ENCODE data around the gene HEATR5B.
A peak's percentile ranks its signal among the peaks of the same experiment; 100 is the strongest.

HEATR5B gene
- 94.9 to 151 (median 135) reads per million in 4 experiments for total RNA-seq

- DNase-seq: peak; percentile 90
These were observed at the start of gene HEATR5B, which contains the start of gene GPATCH11 for GRCh38 chr2:37083873-37084794. TSS of gene HEATR5B (minus strand) at chr2:37084372. CDS start at chr2:37083414, 958 bp downstream. TSS of gene GPATCH11 (plus strand) at chr2:37084518. CDS start at chr2:37088382, 3,864 bp downstream.

- DNase-seq: no peak
These were observed 48.7 kb upstream of the HEATR5B start for GRCh38 chr2:37132914-37133313.

- no peak for DNase-seq
These were observed 41.2 kb upstream of the HEATR5B start for GRCh38 chr2:37125416-37125815.

GRCh38 chr2:37119157-37119556, 35.0 kb upstream of the HEATR5B start:
- no peak for DNase-seq

GRCh38 chr2:37117566-37117965, 33.4 kb upstream of the HEATR5B start:
- DNase-seq: no peak

GRCh38 chr2:37111958-37112357, 27.8 kb upstream of the HEATR5B start:
- no peak for DNase-seq

GRCh38 chr2:37110306-37111212, 26.4 kb upstream of the HEATR5B start:
- no peak for DNase-seq

GRCh38 chr2:37109523-37109922, 25.4 kb upstream of the HEATR5B start:
- no peak for DNase-seq

GRCh38 chr2:37105150-37105549, 21.0 kb upstream of the HEATR5B start:
- no peak for DNase-seq

- DNase-seq: no peak
These were observed 20.0 kb upstream of the HEATR5B start for GRCh38 chr2:37104178-37104577.

GRCh38 chr2:37102588-37102987, 18.4 kb upstream of the HEATR5B start:
- DNase-seq: no peak

GRCh38 chr2:37100054-37100453, 15.9 kb upstream of the HEATR5B start:
- DNase-seq: no peak

GRCh38 chr2:37098416-37099118, 14.4 kb upstream of the HEATR5B start:
- no peak for DNase-seq

- DNase-seq: no peak
These were observed 12.4 kb upstream of the HEATR5B start for GRCh38 chr2:37096568-37096967.

GRCh38 chr2:37091873-37092272, 7.7 kb upstream of the HEATR5B start:
- no peak for DNase-seq

- DNase-seq: no peak
These were observed 5.9 kb upstream of the HEATR5B start for GRCh38 chr2:37090019-37090477.

GRCh38 chr2:37085731-37086147, 1.6 kb upstream of the HEATR5B start:
- DNase-seq: no peak

GRCh38 chr2:37084797-37085196, 625 bp upstream of the HEATR5B start:
- no peak for DNase-seq

GRCh38 chr2:37080689-37081088, 3.5 kb downstream of the HEATR5B start:
- DNase-seq: no peak

GRCh38 chr2:37080266-37080665, 3.9 kb downstream of the HEATR5B start:
- DNase-seq: no peak

GRCh38 chr2:37070931-37071330, 13.2 kb downstream of the HEATR5B start:
- DNase-seq: no peak

GRCh38 chr2:37068686-37069085, 15.5 kb downstream of the HEATR5B start:
- no peak for DNase-seq

GRCh38 chr2:37061776-37062175, 22.4 kb downstream of the HEATR5B start:
- DNase-seq: no peak
